Smooth muscle cell (in vitro differentiated cells): ENCODE data around the gene GIT1. TPM values are rescaled to one million over a fixed set of nuclear protein-coding genes. Genes with fewer than 3 reads are reported as not detected.
A peak's percentile ranks its signal among the peaks of the same experiment; 100 is the strongest.

Experiments used
- DNase-seq: peaks from one replicate; lab custom pipeline; 2025; ENCODE audit not compliant: unreplicated experiment; lab: John Stamatoyannopoulos, UW
- H2AFZ ChIP-seq: fragments of 200-600 bp; sonication (generic); 2 replicates; pipeline ENCODE4 v1.6.0; 2016; ENCODE audit warnings: antibody characterized with exemption, low read depth, mild to moderate bottlenecking
- H3F3A ChIP-seq: fragments of 200-600 bp; sonication (generic); 2 replicates; pipeline ENCODE4 v1.6.0; 2017; ENCODE audit warnings: antibody characterized with exemption, low read depth
- H3K27ac ChIP-seq: fragments of 200-600 bp; sonication (generic); 2 replicates; pipeline ENCODE4 v1.5.1; 2016; ENCODE audit warnings: low read depth, mild to moderate bottlenecking
- H3K27me3 ChIP-seq: fragments of 200-600 bp; sonication (generic); 2 replicates; pipeline ENCODE4 v1.6.1; 2016; ENCODE audit warnings: low read depth, mild to moderate bottlenecking
- H3K36me3 ChIP-seq: fragments of 200-600 bp; sonication (generic); 2 replicates; pipeline ENCODE4 v1.5.1; 2016; ENCODE audit warnings: low read depth
- H3K4me1 ChIP-seq: fragments of 200-600 bp; sonication (generic); 2 replicates; pipeline ENCODE4 v1.5.1; 2016; ENCODE audit warnings: low read depth
- H3K4me2 ChIP-seq: fragments of 200-600 bp; sonication (generic); 2 replicates; pipeline ENCODE4 v1.6.0; 2016; ENCODE audit warnings: mild to moderate bottlenecking
- H3K4me3 ChIP-seq: fragments of 200-600 bp; sonication (generic); 2 replicates; pipeline ENCODE4 v1.5.1; 2016; ENCODE audit warnings: mild to moderate bottlenecking
- H3K79me2 ChIP-seq: fragments of 200-600 bp; sonication (generic); 2 replicates; pipeline ENCODE4 v1.6.0; 2016; ENCODE audit warnings: low read depth, mild to moderate bottlenecking
- H3K9ac ChIP-seq: fragments of 200-600 bp; sonication (generic); 2 replicates; pipeline ENCODE4 v1.6.0; 2016; ENCODE audit warnings: low read depth
- H3K9me3 ChIP-seq: fragments of 200-600 bp; sonication (generic); replicated peaks from 2 replicates; pipeline ENCODE4 v1.5.1; 2016; ENCODE audit warnings: low read depth
- H4K20me1 ChIP-seq: fragments of 200-600 bp; sonication (generic); 2 replicates; pipeline ENCODE4 v1.6.0; 2016; ENCODE audit warnings: low read depth
- CTCF ChIP-seq: fragments of 200-600 bp; sonication (generic); IDR thresholded peaks from 2 replicates; pipeline ENCODE4 v1.5.1; 2017; ENCODE audit warnings: borderline replicate concordance, mild to moderate bottlenecking, antibody characterized with exemption; ENCODE audit not compliant: insufficient read depth, poor library complexity, severe bottlenecking
- WGBS: methylation state at CpG from one replicate; pipeline ENCODE4 v1.1.7; 2016; ENCODE audit warnings: low lambda C conversion rate; 5-methylcytosine and 5-hydroxymethylcytosine counted together
- polyA plus RNA-seq: library from polyadenylated mRNA; unstranded; fragments of >200 nt; fragmentation: Nextera tagmentation; extraction: Ambion mirVana; gene quantifications from 2 replicates; pipeline ENCODE4 v1.2.1, GENCODE V29; 2016
- total RNA-seq: library from RNA; depleted of rRNA; stranded (reverse); fragments of >200 nt; gene quantifications from 2 replicates; pipeline ENCODE4 v1.2.3, GENCODE V29; 2014

The GIT1 gene
- total and polyA plus RNA-seq, 2 experiments from 2014 or later, result 17.6 to 23.0 TPM

- no peaks in the 10 kb centered on the region for H3K9me3 ChIP-seq
- no peak for DNase-seq
- peaks cover 7% of the 10 kb centered on the region for H3K79me2 ChIP-seq
- peaks cover 15% of the 10 kb centered on the region for H3K4me1 ChIP-seq
- H3F3A ChIP-seq, result peaks cover 6% of the 10 kb centered on the region
- H3K9ac ChIP-seq, result no peak overlapping the region
- H3K4me2 ChIP-seq, result no peak overlapping the region
- 86% methylated on average over 13 of the region's 14 CpGs for WGBS
- no peak for TF ChIP-seq CTCF
- H4K20me1 ChIP-seq, result no peaks in the 10 kb centered on the region
- no peak overlapping the region for H3K4me3 ChIP-seq
- no peaks in the 10 kb centered on the region for H3K36me3 ChIP-seq
- no peak overlapping the region for H3K27ac ChIP-seq
- no peaks in the 10 kb centered on the region for H3K27me3 ChIP-seq
- H2AFZ ChIP-seq, result no peak overlapping the region
These were observed 15.3 kb downstream of the GIT1 start for GRCh38 chr17:29573871-29574731.

GRCh38 chr17:29573558-29573869 lies 15.9 kb downstream of the GIT1 start:
- Histone ChIP-seq H3K27ac (no peak overlapping the region), H3K36me3 (no peaks in the 10 kb centered on the region), H3K27me3 (no peaks in the 10 kb centered on the region), H3K9ac (no peak overlapping the region), H3K9me3 (no peaks in the 10 kb centered on the region), H3K4me1 (peaks cover 16% of the 10 kb centered on the region), H3F3A (peaks cover 7% of the 10 kb centered on the region), H3K4me3 (no peak overlapping the region), H2AFZ (no peak overlapping the region), H3K4me2 (no peak overlapping the region), H3K79me2 (peaks cover 7% of the 10 kb centered on the region), H4K20me1 (no peaks in the 10 kb centered on the region)
- DNase-seq, result no peak
- WGBS, result 96% methylated on average over 6 of the region's 6 CpGs
- no peak for TF ChIP-seq CTCF

GRCh38 chr17:29572691-29573557 lies 16.5 kb downstream of the GIT1 start:
- no peaks in the 10 kb centered on the region for H4K20me1 ChIP-seq
- H3K27ac ChIP-seq, result peak overlapping the region; percentile 5
- peak overlapping the region; percentile 29 for H3K4me3 ChIP-seq
- peak overlapping the region; percentile 76 for H3K4me2 ChIP-seq
- H3K79me2 ChIP-seq, result peaks cover 7% of the 10 kb centered on the region
- H3K9ac ChIP-seq, result no peak overlapping the region
- H3K27me3 ChIP-seq, result no peaks in the 10 kb centered on the region
- H3K9me3 ChIP-seq, result no peaks in the 10 kb centered on the region
- TF ChIP-seq CTCF, result peak; percentile 80
- DNase-seq, result peak; percentile 55
- H3F3A ChIP-seq, result peaks cover 7% of the 10 kb centered on the region
- WGBS, result 22% methylated on average over 55 of the region's 62 CpGs
- peaks cover 16% of the 10 kb centered on the region for H3K4me1 ChIP-seq
- no peak overlapping the region for H2AFZ ChIP-seq
- H3K36me3 ChIP-seq, result no peaks in the 10 kb centered on the region
